Body of pancreas (tissue), 4 donors: ENCODE data around the gene SEMA5B.

ENCODE experiments used
- CTCF ChIP-seq, 7 experiments: fragments of 450-650 bp in 4 of 7; fragments of 200-600 bp in 3 of 7; sonication (generic) in 3 of 7; IDR thresholded peaks; one replicate each; pipeline ENCODE4 v1.5.1; 2016 to 2019; ENCODE audit warnings: antibody characterized with exemption in 7 of 7
- POLR2A ChIP-seq, 3 donors: fragments of 450-650 bp; IDR thresholded peaks; one replicate each; pipeline ENCODE4 v1.6.1; 2016; ENCODE audit warnings: antibody characterized with exemption in 3 of 3, mild to moderate bottlenecking in 2 of 3

GRCh38 chr3:122907471-122907870 is 120.1 kb downstream of the SEMA5B start:
- no peak for TF ChIP-seq CTCF (IDR thresholded peaks at IDR 0.05)
- no peak for TF ChIP-seq POLR2A (IDR thresholded peaks at IDR 0.05)
